ENCODE data around the gene SPATA16.

DNA sequence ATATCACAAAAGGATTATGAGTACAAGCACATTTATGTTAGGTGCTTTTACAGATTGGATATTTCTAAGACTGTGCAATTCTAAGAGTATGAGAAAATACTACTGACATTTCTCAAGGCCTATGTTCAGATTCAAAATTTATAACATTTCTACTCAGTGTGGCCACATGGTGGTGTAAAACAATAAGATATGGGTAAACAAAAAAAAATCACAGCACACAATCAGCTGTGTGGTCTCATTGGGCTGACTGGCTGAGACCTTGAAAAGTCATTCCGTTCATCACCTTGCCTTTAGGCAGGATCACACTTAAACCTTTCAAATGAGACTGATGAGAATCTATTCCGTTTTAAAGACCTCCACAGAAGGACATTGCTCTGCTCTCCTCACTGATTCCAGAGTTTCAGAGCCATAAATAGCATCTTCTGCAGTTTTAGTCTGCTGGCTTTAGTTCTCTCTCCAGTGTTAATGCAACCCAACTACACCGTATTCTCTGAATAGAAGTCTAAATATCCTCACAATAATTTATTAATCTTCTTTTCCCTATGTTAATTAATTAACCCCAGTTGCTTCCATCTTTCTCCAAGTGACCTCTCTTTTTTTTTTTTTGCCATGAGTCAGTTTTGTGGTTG lies 158.2 kb downstream of the SPATA16 start:
- TF ChIP-seq, protein P1, sequence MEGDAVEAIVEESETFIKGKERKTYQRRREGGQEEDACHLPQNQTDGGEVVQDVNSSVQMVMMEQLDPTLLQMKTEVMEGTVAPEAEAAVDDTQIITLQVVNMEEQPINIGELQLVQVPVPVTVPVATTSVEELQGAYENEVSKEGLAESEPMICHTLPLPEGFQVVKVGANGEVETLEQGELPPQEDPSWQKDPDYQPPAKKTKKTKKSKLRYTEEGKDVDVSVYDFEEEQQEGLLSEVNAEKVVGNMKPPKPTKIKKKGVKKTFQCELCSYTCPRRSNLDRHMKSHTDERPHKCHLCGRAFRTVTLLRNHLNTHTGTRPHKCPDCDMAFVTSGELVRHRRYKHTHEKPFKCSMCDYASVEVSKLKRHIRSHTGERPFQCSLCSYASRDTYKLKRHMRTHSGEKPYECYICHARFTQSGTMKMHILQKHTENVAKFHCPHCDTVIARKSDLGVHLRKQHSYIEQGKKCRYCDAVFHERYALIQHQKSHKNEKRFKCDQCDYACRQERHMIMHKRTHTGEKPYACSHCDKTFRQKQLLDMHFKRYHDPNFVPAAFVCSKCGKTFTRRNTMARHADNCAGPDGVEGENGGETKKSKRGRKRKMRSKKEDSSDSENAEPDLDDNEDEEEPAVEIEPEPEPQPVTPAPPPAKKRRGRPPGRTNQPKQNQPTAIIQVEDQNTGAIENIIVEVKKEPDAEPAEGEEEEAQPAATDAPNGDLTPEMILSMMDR (IDR thresholded peaks at IDR 0.05): no peak
- TF ChIP-seq POLR2A (IDR thresholded peaks at IDR 0.05): no peak

All from testis (tissue), 2 donors.